Cardiac muscle cell (in vitro differentiated cells and primary cell): Measurements from ENCODE around the gene HK1. TPM values are rescaled to one million over a fixed set of nuclear protein-coding genes. Genes with fewer than 3 reads are reported as not detected.
A peak's percentile ranks its signal among the peaks of the same experiment; 100 is the strongest.
"Not testable (repeated sequence)": the region's sequence is repeated elsewhere in the genome, so short reads cannot be mapped to it uniquely, and the experiment has no call there.

ENCODE experiments used
- DNase-seq, 2 donors: peaks; one replicate each; pipeline versions ENCODE4 v3.0.0 to v3.0.0-alpha.2; 2010 to 2017; ENCODE audit warnings: low read depth in 1 of 2, low spot score in 1 of 2
- H3K27ac ChIP-seq: fragments of 200-600 bp; sonication (generic); 2 replicates; pipeline ENCODE4 v1.5.1; 2016
- H3K27me3 ChIP-seq: fragments of 200-600 bp; sonication (generic); 2 replicates; pipeline ENCODE4 v1.6.0; 2016; ENCODE audit warnings: control low read depth
- H3K36me3 ChIP-seq: fragments of 200-600 bp; sonication (generic); 2 replicates; pipeline ENCODE4 v1.5.1; 2016; ENCODE audit warnings: control low read depth
- H3K4me1 ChIP-seq: fragments of 200-600 bp; sonication (generic); 2 replicates; pipeline ENCODE4 v1.8.1; 2017; ENCODE audit warnings: low read depth, mild to moderate bottlenecking, mixed run types
- H3K4me3 ChIP-seq: fragments of 200-600 bp; sonication (generic); 2 replicates; pipeline ENCODE4 v1.5.1; 2016; ENCODE audit warnings: mild to moderate bottlenecking
- H3K9me3 ChIP-seq: fragments of 200-600 bp; sonication (generic); 2 replicates; pipeline ENCODE4 v1.5.1; 2017; ENCODE audit warnings: low read depth, mild to moderate bottlenecking, control low read depth
- CTCF ChIP-seq: IDR thresholded peaks from 2 replicates; pipeline ENCODE4 v1.5.1; 2012; ENCODE audit warnings: low read depth, mild to moderate bottlenecking, low read length
- polyA plus RNA-seq: library from polyadenylated mRNA; unstranded; fragments of >200 nt; fragmentation: Nextera tagmentation; extraction: Ambion mirVana; gene quantifications from 2 replicates; pipeline ENCODE4 v1.2.1, GENCODE V29; 2016
- total RNA-seq: library from RNA; depleted of rRNA; stranded (reverse); fragments of >200 nt; gene quantifications from 2 replicates; pipeline ENCODE4 v1.2.3, GENCODE V29; 2016

Gene HK1
- total and polyA plus RNA-seq, 2 experiments from 2014 or later = 324 to 347 TPM

GRCh38 chr10:69332278-69333010 lies 54.1 kb downstream of the HK1 start:
- peaks cover 74% of the 10 kb centered on the region for H3K4me1 ChIP-seq

GRCh38 chr10:69333205-69333604 lies 54.9 kb downstream of the HK1 start:
- H3K4me3 ChIP-seq = no peak overlapping the region
- DNase-seq = peak; percentile 60 to 83
- TF ChIP-seq CTCF = peak; percentile 39
- no peaks in the 10 kb centered on the region for H3K9me3 ChIP-seq
- no peaks in the 10 kb centered on the region for H3K27me3 ChIP-seq
- H3K4me1 ChIP-seq = peaks cover 75% of the 10 kb centered on the region
- peak overlapping the region; percentile 97 for H3K27ac ChIP-seq
- H3K36me3 ChIP-seq = no peaks in the 10 kb centered on the region

More at GRCh38 chr10:69332278-69333010, 54.1 kb downstream of the HK1 start:
- TF ChIP-seq CTCF = no peak
- no peaks in the 10 kb centered on the region for H3K36me3 ChIP-seq
- no peak overlapping the region for H3K4me3 ChIP-seq
- peak in 1 of 2 donors; percentile 43 for DNase-seq
- no peaks in the 10 kb centered on the region for H3K9me3 ChIP-seq
- H3K27me3 ChIP-seq = no peaks in the 10 kb centered on the region
- H3K27ac ChIP-seq = peak overlapping the region; percentile 97

GRCh38 chr10:69333865-69334301 lies 55.6 kb downstream of the HK1 start:
- not testable (repeated sequence) for H3K9me3 ChIP-seq, H3K4me3 ChIP-seq, H3K36me3 ChIP-seq, DNase-seq, H3K27me3 ChIP-seq
- peaks cover 75% of the 10 kb centered on the region for H3K4me1 ChIP-seq
- peak overlapping the region; percentile 97 for H3K27ac ChIP-seq

GRCh38 chr10:69334302-69335062 lies 56.2 kb downstream of the HK1 start:
- Histone ChIP-seq H3K27ac (peak overlapping the region; percentile 97), H3K36me3 (no peaks in the 10 kb centered on the region), H3K4me1 (peaks cover 74% of the 10 kb centered on the region), H3K9me3 (no peaks in the 10 kb centered on the region), H3K27me3 (no peaks in the 10 kb centered on the region), H3K4me3 (no peak overlapping the region)
- no peak for DNase-seq
- no peak for TF ChIP-seq CTCF

GRCh38 chr10:69335063-69335587 lies 56.8 kb downstream of the HK1 start:
- peak overlapping the region; percentile 97 for H3K27ac ChIP-seq
- no peak for TF ChIP-seq CTCF
- H3K4me1 ChIP-seq = peaks cover 70% of the 10 kb centered on the region

GRCh38 chr10:69335613-69336012 lies 57.3 kb downstream of the HK1 start:
- peak overlapping the region; percentile 97 for H3K27ac ChIP-seq

More at GRCh38 chr10:69335063-69335587, 56.8 kb downstream of the HK1 start:
- Histone ChIP-seq H3K4me3 (no peak overlapping the region), H3K9me3 (no peaks in the 10 kb centered on the region), H3K27me3 (no peaks in the 10 kb centered on the region), H3K36me3 (no peaks in the 10 kb centered on the region)
- DNase-seq = peak in 1 of 2 donors; percentile 86

More at GRCh38 chr10:69335613-69336012, 57.3 kb downstream of the HK1 start:
- H3K4me3 ChIP-seq = no peak overlapping the region
- no peak for DNase-seq
- no peaks in the 10 kb centered on the region for H3K27me3 ChIP-seq
- peaks cover 69% of the 10 kb centered on the region for H3K4me1 ChIP-seq
- H3K9me3 ChIP-seq = no peaks in the 10 kb centered on the region
- no peaks in the 10 kb centered on the region for H3K36me3 ChIP-seq
- TF ChIP-seq CTCF = no peak
